ENCODE measurements around the gene SRGAP2C. TPM values are rescaled to one million over a fixed set of nuclear protein-coding genes. Genes with fewer than 3 reads are reported as not detected.
"Not testable (repeated sequence)": the region's sequence is repeated elsewhere in the genome, so short reads cannot be mapped to it uniquely, and the experiment has no call there.

The SRGAP2C gene
- total RNA-seq, 4 donors from 2014 or later: 4.1 to 8.7 (median 6.6) TPM

- intact Hi-C loops (cut with DNase I; ENCODE audit: low total_unique reads); in situ Hi-C loops (cut with MboI; ENCODE audit: low pct_ligation_motif_present in 1 of 4, low pct_unique_long_range_greater_than_20kb in 1 of 4, low sequenced_read_pairs in 3 of 4); H3K4me3 ChIP-seq; H3K27ac ChIP-seq; H3K27me3 ChIP-seq; H3K4me1 ChIP-seq; DNase-seq; H3K36me3 ChIP-seq; H3K9me3 ChIP-seq: not testable (repeated sequence)
- WGBS, 2 donors (ENCODE audit: low coverage in 1 of 2): 93% methylated on average over 2 of the region's 2 CpGs; no CpG with 5 or more reads in 1 of the 2 donors
Observed at GRCh38 chr1:121301876-121302275, 117.1 kb downstream of the SRGAP2C start.

- H3K36me3 ChIP-seq; intact Hi-C loops (cut with DNase I; ENCODE audit: low total_unique reads); H3K4me3 ChIP-seq; H3K27me3 ChIP-seq; H3K27ac ChIP-seq; in situ Hi-C loops (cut with MboI; ENCODE audit: low pct_ligation_motif_present in 1 of 4, low pct_unique_long_range_greater_than_20kb in 1 of 4, low sequenced_read_pairs in 3 of 4); H3K4me1 ChIP-seq; H3K9me3 ChIP-seq; DNase-seq: not testable (repeated sequence)
- no CpG with 5 or more reads among the region's 3 CpGs for WGBS, 2 donors (ENCODE audit: low coverage in 1 of 2)
Observed at GRCh38 chr1:121307759-121308158, 123.0 kb downstream of the SRGAP2C start.

GRCh38 chr1:121315509-121315908 is 130.7 kb downstream of the SRGAP2C start:
- H3K9me3 ChIP-seq; intact Hi-C loops (cut with DNase I; ENCODE audit: low total_unique reads); H3K4me3 ChIP-seq; DNase-seq; H3K27me3 ChIP-seq; H3K27ac ChIP-seq; H3K36me3 ChIP-seq; in situ Hi-C loops (cut with MboI; ENCODE audit: low pct_ligation_motif_present in 1 of 4, low pct_unique_long_range_greater_than_20kb in 1 of 4, low sequenced_read_pairs in 3 of 4); H3K4me1 ChIP-seq: not testable (repeated sequence)

GRCh38 chr1:121316081-121316480 is 131.3 kb downstream of the SRGAP2C start:
- H3K27me3 ChIP-seq; H3K4me1 ChIP-seq; DNase-seq; H3K27ac ChIP-seq; in situ Hi-C loops (cut with MboI; ENCODE audit: low pct_ligation_motif_present in 1 of 4, low pct_unique_long_range_greater_than_20kb in 1 of 4, low sequenced_read_pairs in 3 of 4); H3K36me3 ChIP-seq; H3K4me3 ChIP-seq; intact Hi-C loops (cut with DNase I; ENCODE audit: low total_unique reads); H3K9me3 ChIP-seq: not testable (repeated sequence)
- WGBS, 2 donors (ENCODE audit: low coverage in 1 of 2): 96% methylated on average over 2 of the region's 3 CpGs; no CpG with 5 or more reads in 1 of the 2 donors

- H3K36me3 ChIP-seq; H3K4me3 ChIP-seq; H3K9me3 ChIP-seq; in situ Hi-C loops (cut with MboI; ENCODE audit: low pct_ligation_motif_present in 1 of 4, low pct_unique_long_range_greater_than_20kb in 1 of 4, low sequenced_read_pairs in 3 of 4); DNase-seq; H3K27ac ChIP-seq; intact Hi-C loops (cut with DNase I; ENCODE audit: low total_unique reads); H3K4me1 ChIP-seq; H3K27me3 ChIP-seq: not testable (repeated sequence)
- 100% methylated on average over 3 of the region's 11 CpGs; no CpG with 5 or more reads in 1 of the 2 donors for WGBS, 2 donors (ENCODE audit: low coverage in 1 of 2)
Observed at GRCh38 chr1:121317491-121318468, 133.0 kb downstream of the SRGAP2C start.

GRCh38 chr1:121318687-121319086 is 133.9 kb downstream of the SRGAP2C start:
- intact Hi-C loops (cut with DNase I; ENCODE audit: low total_unique reads); H3K9me3 ChIP-seq: not testable (repeated sequence)

GRCh38 chr1:121321660-121322059 is 136.9 kb downstream of the SRGAP2C start:
- DNase-seq: not testable (repeated sequence)
- WGBS, 2 donors (ENCODE audit: low coverage in 1 of 2): no CpG with 5 or more reads among the region's 1 CpG

More at GRCh38 chr1:121318687-121319086, 133.9 kb downstream of the SRGAP2C start:
- H3K36me3 ChIP-seq; H3K4me1 ChIP-seq; H3K27ac ChIP-seq; in situ Hi-C loops (cut with MboI; ENCODE audit: low pct_ligation_motif_present in 1 of 4, low pct_unique_long_range_greater_than_20kb in 1 of 4, low sequenced_read_pairs in 3 of 4); H3K4me3 ChIP-seq; H3K27me3 ChIP-seq; DNase-seq: not testable (repeated sequence)
- WGBS, 2 donors (ENCODE audit: low coverage in 1 of 2): 57% methylated on average over 1 of the region's 2 CpGs; no CpG with 5 or more reads in 1 of the 2 donors

GRCh38 chr1:121324726-121325125 is 140.0 kb downstream of the SRGAP2C start:
- H3K4me3 ChIP-seq; H3K9me3 ChIP-seq; H3K27me3 ChIP-seq; H3K27ac ChIP-seq; H3K4me1 ChIP-seq; in situ Hi-C loops (cut with MboI; ENCODE audit: low pct_ligation_motif_present in 1 of 4, low pct_unique_long_range_greater_than_20kb in 1 of 4, low sequenced_read_pairs in 3 of 4); DNase-seq; H3K36me3 ChIP-seq; intact Hi-C loops (cut with DNase I; ENCODE audit: low total_unique reads): not testable (repeated sequence)

More at GRCh38 chr1:121321660-121322059, 136.9 kb downstream of the SRGAP2C start:
- H3K4me1 ChIP-seq; in situ Hi-C loops (cut with MboI; ENCODE audit: low pct_ligation_motif_present in 1 of 4, low pct_unique_long_range_greater_than_20kb in 1 of 4, low sequenced_read_pairs in 3 of 4); intact Hi-C loops (cut with DNase I; ENCODE audit: low total_unique reads); H3K36me3 ChIP-seq; H3K27ac ChIP-seq; H3K27me3 ChIP-seq; H3K9me3 ChIP-seq; H3K4me3 ChIP-seq: not testable (repeated sequence)

GRCh38 chr1:121332141-121332540 is 147.4 kb downstream of the SRGAP2C start:
- in situ Hi-C loops (cut with MboI; ENCODE audit: low pct_ligation_motif_present in 1 of 4, low pct_unique_long_range_greater_than_20kb in 1 of 4, low sequenced_read_pairs in 3 of 4); intact Hi-C loops (cut with DNase I; ENCODE audit: low total_unique reads); DNase-seq; H3K27ac ChIP-seq; H3K9me3 ChIP-seq; H3K4me3 ChIP-seq; H3K4me1 ChIP-seq; H3K27me3 ChIP-seq; H3K36me3 ChIP-seq: not testable (repeated sequence)

GRCh38 chr1:121332599-121333562 is 148.1 kb downstream of the SRGAP2C start:
- WGBS, 2 donors (ENCODE audit: low coverage in 1 of 2): no CpG with 5 or more reads among the region's 8 CpGs
- H3K9me3 ChIP-seq; DNase-seq; intact Hi-C loops (cut with DNase I; ENCODE audit: low total_unique reads); H3K36me3 ChIP-seq; in situ Hi-C loops (cut with MboI; ENCODE audit: low pct_ligation_motif_present in 1 of 4, low pct_unique_long_range_greater_than_20kb in 1 of 4, low sequenced_read_pairs in 3 of 4); H3K4me1 ChIP-seq; H3K4me3 ChIP-seq; H3K27me3 ChIP-seq; H3K27ac ChIP-seq: not testable (repeated sequence)
